Measurements from ENCODE around the gene SLC10A7. TPM values are rescaled to one million over a fixed set of nuclear protein-coding genes. Genes with fewer than 3 reads are reported as not detected.

Gene SLC10A7
- total RNA-seq, 1 experiment from 2014 or later = 3.9 TPM

GRCh38 chr4:146238107-146238506, 283.6 kb downstream of the SLC10A7 start:
- Histone ChIP-seq H4K8ac (replicated peaks; ENCODE audit: insufficient read length, low read depth, low read length) (no peak overlapping the region), H3K56ac (ENCODE audit: insufficient read length, low read depth, low read length) (no peak overlapping the region), H3K9ac (ENCODE audit: extremely low read depth, insufficient read length, low read length) (no peak overlapping the region), H2BK20ac (ENCODE audit: low read depth, low read length, poor library complexity, severe bottlenecking) (no peak overlapping the region), H3K27me3 (ENCODE audit: insufficient read depth, low read length) (no peaks in the 10 kb centered on the region), H3K79me2 (ENCODE audit: insufficient read depth, low read length) (no peaks in the 10 kb centered on the region), H3K4me2 (ENCODE audit: insufficient read depth, insufficient read length, low read length) (no peak overlapping the region), H3K4ac (ENCODE audit: low read depth, low read length) (no peak overlapping the region), H3K23ac (ENCODE audit: insufficient read length, low read depth, low read length) (no peak overlapping the region), H2BK5ac (ENCODE audit: insufficient read length, low read length) (no peak overlapping the region), H2BK120ac (ENCODE audit: low read depth, low read length, poor library complexity, severe bottlenecking) (no peak overlapping the region), H3K14ac (ENCODE audit: insufficient read depth, low read length) (no peak overlapping the region), H4K91ac (ENCODE audit: insufficient read length, low read depth, low read length) (no peak overlapping the region), H3K9me3 (ENCODE audit: control insufficient read depth, low read depth, low read length) (no peaks in the 10 kb centered on the region), H2AK5ac (ENCODE audit: insufficient read length, low read length) (no peak overlapping the region), H4K20me1 (ENCODE audit: control insufficient read depth, insufficient read depth, insufficient read length) (no peaks in the 10 kb centered on the region), H4K5ac (ENCODE audit: insufficient read length, low read depth, low read length) (no peak overlapping the region), H3T11ph (ENCODE audit: low read length) (no peak overlapping the region), H3K23me2 (ENCODE audit: insufficient read length, low read depth, low read length, poor library complexity, severe bottlenecking) (no peaks in the 10 kb centered on the region), H3K18ac (ENCODE audit: insufficient read length, low read depth, low read length) (no peak overlapping the region), H2BK12ac (ENCODE audit: insufficient read length, low read depth, low read length) (no peak overlapping the region), H2AFZ (ENCODE audit: low read length) (no peak overlapping the region), H3K79me1 (ENCODE audit: insufficient read depth, low read depth, low read length, poor library complexity, severe bottlenecking) (no peaks in the 10 kb centered on the region), H3K27ac (ENCODE audit: insufficient read length, low read depth, low read length) (no peak overlapping the region), H2BK15ac (ENCODE audit: low read depth, low read length) (no peak overlapping the region), H3K4me1 (ENCODE audit: insufficient read depth, low read length) (no peaks in the 10 kb centered on the region; the same call in 1 of the 2 replicates)
- no peaks in the 10 kb centered on the region for H3K27me3 Mint-ChIP-seq (ENCODE audit: low read depth)
- no peaks in the 10 kb centered on the region; a peak in 1 of 7 replicates for H3K36me3 Mint-ChIP-seq (ENCODE audit: insufficient read depth in 1 of 3, low read depth in 3 of 3)
- no peaks in the 10 kb centered on the region for H3K9me3 Mint-ChIP-seq
- H3K4me1 Mint-ChIP-seq = peaks cover 8 to 13% of the 10 kb centered on the region in 2 experiments
- H3K27ac Mint-ChIP-seq = no peak overlapping the region
- no peak overlapping the region for H3K4me3 Mint-ChIP-seq
- no CpG with 5 or more reads among the region's 3 CpGs for WGBS (ENCODE audit: extremely low coverage, insufficient read length, low lambda C conversion rate)
- TF ChIP-seq, protein P1, sequence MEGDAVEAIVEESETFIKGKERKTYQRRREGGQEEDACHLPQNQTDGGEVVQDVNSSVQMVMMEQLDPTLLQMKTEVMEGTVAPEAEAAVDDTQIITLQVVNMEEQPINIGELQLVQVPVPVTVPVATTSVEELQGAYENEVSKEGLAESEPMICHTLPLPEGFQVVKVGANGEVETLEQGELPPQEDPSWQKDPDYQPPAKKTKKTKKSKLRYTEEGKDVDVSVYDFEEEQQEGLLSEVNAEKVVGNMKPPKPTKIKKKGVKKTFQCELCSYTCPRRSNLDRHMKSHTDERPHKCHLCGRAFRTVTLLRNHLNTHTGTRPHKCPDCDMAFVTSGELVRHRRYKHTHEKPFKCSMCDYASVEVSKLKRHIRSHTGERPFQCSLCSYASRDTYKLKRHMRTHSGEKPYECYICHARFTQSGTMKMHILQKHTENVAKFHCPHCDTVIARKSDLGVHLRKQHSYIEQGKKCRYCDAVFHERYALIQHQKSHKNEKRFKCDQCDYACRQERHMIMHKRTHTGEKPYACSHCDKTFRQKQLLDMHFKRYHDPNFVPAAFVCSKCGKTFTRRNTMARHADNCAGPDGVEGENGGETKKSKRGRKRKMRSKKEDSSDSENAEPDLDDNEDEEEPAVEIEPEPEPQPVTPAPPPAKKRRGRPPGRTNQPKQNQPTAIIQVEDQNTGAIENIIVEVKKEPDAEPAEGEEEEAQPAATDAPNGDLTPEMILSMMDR (conservative IDR thresholded peaks at IDR 0.05) = no peak
- DNase-seq = no peak
